ENCODE results near the gene SPDYE1.
"Not testable (repeated sequence)": the region's sequence is repeated elsewhere in the genome, so short reads cannot be mapped to it uniquely, and the experiment has no call there.

DNA sequence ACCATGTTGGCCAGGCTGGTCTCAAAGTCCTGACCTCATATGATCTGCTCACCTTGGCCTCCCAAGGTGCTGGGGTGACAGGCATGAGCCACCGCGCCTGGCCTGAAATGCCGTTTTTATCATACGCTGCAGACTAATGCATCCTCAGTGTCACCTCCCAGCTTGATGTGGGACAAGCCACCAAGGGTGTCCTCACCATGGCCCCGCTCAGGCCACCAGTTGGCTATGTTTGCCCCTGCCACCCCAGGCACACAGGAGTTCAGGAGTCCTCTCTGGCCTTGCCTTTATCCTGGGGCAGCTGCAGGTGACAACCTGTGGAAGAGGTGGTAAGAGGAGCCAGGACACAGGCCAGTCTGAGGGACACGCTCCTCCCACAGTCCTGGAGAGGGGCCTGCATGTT lies 3.0 kb upstream of the SPDYE1 start:
- TF ChIP-seq CREB1 (CRISPR knock-in tag; IDR thresholded peaks at IDR 0.05); TCF7 (CRISPR knock-in tag; IDR thresholded peaks at IDR 0.05; ENCODE audit: low read depth); ZNF121 (CRISPR knock-in tag; IDR thresholded peaks at IDR 0.05); GABPB1 (CRISPR knock-in tag; IDR thresholded peaks at IDR 0.05); NR3C1 (CRISPR knock-in tag; conservative IDR thresholded peaks at IDR 0.05; ENCODE audit: low read depth); ATF1 (CRISPR knock-in tag; IDR thresholded peaks at IDR 0.05); SP1 (CRISPR knock-in tag; conservative IDR thresholded peaks at IDR 0.05): not testable (repeated sequence)
- TF ChIP-seq, protein P1, sequence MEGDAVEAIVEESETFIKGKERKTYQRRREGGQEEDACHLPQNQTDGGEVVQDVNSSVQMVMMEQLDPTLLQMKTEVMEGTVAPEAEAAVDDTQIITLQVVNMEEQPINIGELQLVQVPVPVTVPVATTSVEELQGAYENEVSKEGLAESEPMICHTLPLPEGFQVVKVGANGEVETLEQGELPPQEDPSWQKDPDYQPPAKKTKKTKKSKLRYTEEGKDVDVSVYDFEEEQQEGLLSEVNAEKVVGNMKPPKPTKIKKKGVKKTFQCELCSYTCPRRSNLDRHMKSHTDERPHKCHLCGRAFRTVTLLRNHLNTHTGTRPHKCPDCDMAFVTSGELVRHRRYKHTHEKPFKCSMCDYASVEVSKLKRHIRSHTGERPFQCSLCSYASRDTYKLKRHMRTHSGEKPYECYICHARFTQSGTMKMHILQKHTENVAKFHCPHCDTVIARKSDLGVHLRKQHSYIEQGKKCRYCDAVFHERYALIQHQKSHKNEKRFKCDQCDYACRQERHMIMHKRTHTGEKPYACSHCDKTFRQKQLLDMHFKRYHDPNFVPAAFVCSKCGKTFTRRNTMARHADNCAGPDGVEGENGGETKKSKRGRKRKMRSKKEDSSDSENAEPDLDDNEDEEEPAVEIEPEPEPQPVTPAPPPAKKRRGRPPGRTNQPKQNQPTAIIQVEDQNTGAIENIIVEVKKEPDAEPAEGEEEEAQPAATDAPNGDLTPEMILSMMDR (IDR thresholded peaks at IDR 0.05) = not testable (repeated sequence)
- TF ChIP-seq, protein P2, sequence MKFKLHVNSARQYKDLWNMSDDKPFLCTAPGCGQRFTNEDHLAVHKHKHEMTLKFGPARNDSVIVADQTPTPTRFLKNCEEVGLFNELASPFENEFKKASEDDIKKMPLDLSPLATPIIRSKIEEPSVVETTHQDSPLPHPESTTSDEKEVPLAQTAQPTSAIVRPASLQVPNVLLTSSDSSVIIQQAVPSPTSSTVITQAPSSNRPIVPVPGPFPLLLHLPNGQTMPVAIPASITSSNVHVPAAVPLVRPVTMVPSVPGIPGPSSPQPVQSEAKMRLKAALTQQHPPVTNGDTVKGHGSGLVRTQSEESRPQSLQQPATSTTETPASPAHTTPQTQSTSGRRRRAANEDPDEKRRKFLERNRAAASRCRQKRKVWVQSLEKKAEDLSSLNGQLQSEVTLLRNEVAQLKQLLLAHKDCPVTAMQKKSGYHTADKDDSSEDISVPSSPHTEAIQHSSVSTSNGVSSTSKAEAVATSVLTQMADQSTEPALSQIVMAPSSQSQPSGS (CRISPR knock-in tag; IDR thresholded peaks at IDR 0.05; ENCODE audit: borderline replicate concordance, low read depth) = not testable (repeated sequence)
- TF ChIP-seq, protein P3, sequence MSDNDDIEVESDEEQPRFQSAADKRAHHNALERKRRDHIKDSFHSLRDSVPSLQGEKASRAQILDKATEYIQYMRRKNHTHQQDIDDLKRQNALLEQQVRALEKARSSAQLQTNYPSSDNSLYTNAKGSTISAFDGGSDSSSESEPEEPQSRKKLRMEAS (CRISPR knock-in tag; IDR thresholded peaks at IDR 0.05) = not testable (repeated sequence)
- TF ChIP-seq, protein P4, sequence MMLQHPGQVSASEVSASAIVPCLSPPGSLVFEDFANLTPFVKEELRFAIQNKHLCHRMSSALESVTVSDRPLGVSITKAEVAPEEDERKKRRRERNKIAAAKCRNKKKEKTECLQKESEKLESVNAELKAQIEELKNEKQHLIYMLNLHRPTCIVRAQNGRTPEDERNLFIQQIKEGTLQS (CRISPR knock-in tag; conservative IDR thresholded peaks at IDR 0.05) = not testable (repeated sequence)
